ENCODE measurements around the gene DCUN1D3. TPM values are rescaled to one million over a fixed set of nuclear protein-coding genes. Genes with fewer than 3 reads are reported as not detected.

The DCUN1D3 gene
- total and polyA plus RNA-seq, 7 donors, result 3.0 to 21.6 (median 10.8) TPM

DNA sequence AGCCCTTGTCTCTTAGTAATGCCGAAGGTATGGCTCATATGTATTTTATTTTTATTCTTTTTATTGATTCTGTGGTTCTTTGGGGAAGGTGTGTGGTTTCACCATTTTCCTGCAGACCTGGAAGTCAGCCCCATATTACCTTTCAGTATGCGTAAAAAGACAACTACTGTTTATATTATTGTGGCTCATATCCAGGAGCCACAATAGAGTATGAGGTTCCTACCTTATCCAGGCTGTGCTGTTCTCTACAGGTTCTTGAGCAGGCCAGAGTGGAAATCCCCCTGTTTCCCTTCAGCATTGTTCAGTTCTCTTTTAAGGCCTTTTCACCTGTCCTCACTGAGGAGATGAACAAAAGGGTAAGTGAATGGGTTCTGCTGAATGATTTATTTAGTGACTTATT, 60.7 kb downstream of the DCUN1D3 start:
- Histone ChIP-seq H3K4me1 (no peaks in the 10 kb centered on the region), H3K9me3 (peaks cover 0 to 2% (median 0%) of the 10 kb centered on the region in 4 donors), H3K4me3 (no peak overlapping the region), H3K36me3 (no peaks in the 10 kb centered on the region), H3K27me3 (no peaks in the 10 kb centered on the region), H3K27ac (no peak overlapping the region)
- TF ChIP-seq, protein P1, sequence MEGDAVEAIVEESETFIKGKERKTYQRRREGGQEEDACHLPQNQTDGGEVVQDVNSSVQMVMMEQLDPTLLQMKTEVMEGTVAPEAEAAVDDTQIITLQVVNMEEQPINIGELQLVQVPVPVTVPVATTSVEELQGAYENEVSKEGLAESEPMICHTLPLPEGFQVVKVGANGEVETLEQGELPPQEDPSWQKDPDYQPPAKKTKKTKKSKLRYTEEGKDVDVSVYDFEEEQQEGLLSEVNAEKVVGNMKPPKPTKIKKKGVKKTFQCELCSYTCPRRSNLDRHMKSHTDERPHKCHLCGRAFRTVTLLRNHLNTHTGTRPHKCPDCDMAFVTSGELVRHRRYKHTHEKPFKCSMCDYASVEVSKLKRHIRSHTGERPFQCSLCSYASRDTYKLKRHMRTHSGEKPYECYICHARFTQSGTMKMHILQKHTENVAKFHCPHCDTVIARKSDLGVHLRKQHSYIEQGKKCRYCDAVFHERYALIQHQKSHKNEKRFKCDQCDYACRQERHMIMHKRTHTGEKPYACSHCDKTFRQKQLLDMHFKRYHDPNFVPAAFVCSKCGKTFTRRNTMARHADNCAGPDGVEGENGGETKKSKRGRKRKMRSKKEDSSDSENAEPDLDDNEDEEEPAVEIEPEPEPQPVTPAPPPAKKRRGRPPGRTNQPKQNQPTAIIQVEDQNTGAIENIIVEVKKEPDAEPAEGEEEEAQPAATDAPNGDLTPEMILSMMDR (IDR thresholded peaks at IDR 0.05), result no peak
- TF ChIP-seq EP300 (IDR thresholded peaks at IDR 0.05) (no peak), POLR2AphosphoS5 (IDR thresholded peaks at IDR 0.05) (no peak), POLR2A (IDR thresholded peaks at IDR 0.05) (no peak)
- 78 to 90% methylated on average over 2 of the region's 2 CpGs for WGBS, 2 donors
- DNase-seq, result no peak
- intact Hi-C loops (cut with DNase I), result no loop called here

DNA sequence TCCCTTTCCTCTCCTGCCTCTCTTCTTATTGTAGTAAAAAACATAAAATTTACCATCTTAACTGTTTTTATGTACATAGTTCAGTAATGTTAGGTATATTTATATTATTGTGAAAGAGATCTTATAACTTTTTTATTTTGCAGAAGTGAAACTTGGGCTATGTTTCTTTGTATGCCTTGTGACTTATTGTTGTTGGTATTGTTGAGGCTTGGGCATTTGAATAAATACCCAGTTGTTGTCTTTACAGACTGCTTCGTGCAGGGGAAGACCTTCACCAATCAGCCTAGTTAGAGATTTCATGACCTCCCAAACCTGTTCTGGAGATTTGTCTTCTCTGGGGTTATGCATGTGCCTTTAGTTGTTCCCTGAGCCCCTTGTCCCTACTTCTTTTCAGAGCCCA, 61.9 kb downstream of the DCUN1D3 start:
- no peak for DNase-seq
- no peak overlapping the region for H3K4me3 ChIP-seq
- peaks cover 0 to 7% (median 0%) of the 10 kb centered on the region in 4 donors for H3K36me3 ChIP-seq
- H3K27me3 ChIP-seq, result no peaks in the 10 kb centered on the region
- TF ChIP-seq, protein P1 (IDR thresholded peaks at IDR 0.05), result no peak
- no peak for TF ChIP-seq EP300 (IDR thresholded peaks at IDR 0.05)
- no peak for TF ChIP-seq POLR2A (IDR thresholded peaks at IDR 0.05)
- TF ChIP-seq POLR2AphosphoS5 (IDR thresholded peaks at IDR 0.05), result no peak
- H3K4me1 ChIP-seq, result no peaks in the 10 kb centered on the region
- WGBS, 2 donors, result 87 to 91% methylated on average over 1 of the region's 1 CpG
- intact Hi-C loops (cut with DNase I), result no loop called here
- H3K9me3 ChIP-seq, result peaks cover 0 to 2% (median 0%) of the 10 kb centered on the region in 4 donors
- no peak overlapping the region for H3K27ac ChIP-seq

DNA sequence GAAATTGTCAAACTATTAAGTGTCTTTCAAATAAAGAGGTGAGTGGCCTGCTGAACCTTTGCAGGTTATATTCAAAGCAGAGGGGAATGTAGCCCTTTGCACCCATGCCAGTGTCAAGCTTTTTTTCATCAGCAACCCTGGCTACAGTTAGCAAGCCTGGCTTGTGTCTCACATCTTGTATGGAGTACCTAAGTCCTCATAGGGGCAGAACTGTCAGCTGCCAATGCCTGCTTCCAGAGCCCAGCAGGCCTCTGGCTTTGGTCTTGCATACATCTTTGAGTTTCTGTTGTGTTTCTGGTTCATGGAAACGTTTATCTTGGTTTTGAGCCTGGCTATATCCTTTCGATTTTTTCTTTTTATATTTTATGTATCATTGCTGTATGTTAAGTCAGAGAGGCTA, 67.1 kb downstream of the DCUN1D3 start:
- no peak for DNase-seq
- H3K27ac ChIP-seq, result no peak overlapping the region
- no peak overlapping the region for H3K4me3 ChIP-seq
- peaks cover 0 to 7% (median 0%) of the 10 kb centered on the region in 4 donors for H3K36me3 ChIP-seq
- TF ChIP-seq, protein P1 (IDR thresholded peaks at IDR 0.05), result no peak
- TF ChIP-seq POLR2AphosphoS5 (IDR thresholded peaks at IDR 0.05), result no peak
- no peak for TF ChIP-seq EP300 (IDR thresholded peaks at IDR 0.05)
- no peak for TF ChIP-seq POLR2A (IDR thresholded peaks at IDR 0.05)
- intact Hi-C loops (cut with DNase I), result no loop called here
- 79 to 81% methylated on average over 2 of the region's 2 CpGs for WGBS, 2 donors
- no peaks in the 10 kb centered on the region for H3K4me1 ChIP-seq
- H3K27me3 ChIP-seq, result no peaks in the 10 kb centered on the region
- peaks cover 0 to 2% (median 0%) of the 10 kb centered on the region in 4 donors for H3K9me3 ChIP-seq

DNA sequence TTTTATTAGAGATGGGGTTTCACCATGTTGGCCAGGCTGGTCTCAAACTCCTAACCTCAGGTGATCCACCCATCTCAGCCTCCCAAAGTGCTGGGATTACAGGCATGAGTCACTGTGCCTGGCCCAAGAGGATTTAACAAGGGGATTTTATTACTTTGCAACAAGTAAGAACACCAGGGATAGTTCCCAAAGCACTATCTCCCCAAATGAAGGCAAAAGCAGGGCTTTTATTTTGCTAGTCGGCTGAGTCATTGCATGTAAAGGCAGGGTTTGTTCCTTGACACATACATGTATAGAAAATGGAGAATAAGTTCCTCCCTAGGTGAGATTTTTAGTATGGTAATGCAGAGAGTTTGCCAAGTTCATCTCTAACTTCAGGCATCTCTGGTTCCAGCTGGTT, 69.8 kb downstream of the DCUN1D3 start:
- H3K36me3 ChIP-seq, result peaks cover 0 to 15% (median 0%) of the 10 kb centered on the region in 4 donors
- no peaks in the 10 kb centered on the region for H3K4me1 ChIP-seq
- H3K27me3 ChIP-seq, result no peaks in the 10 kb centered on the region
- no peak for DNase-seq
- H3K4me3 ChIP-seq, result no peak overlapping the region
- no peaks in the 10 kb centered on the region for H3K9me3 ChIP-seq
- TF ChIP-seq POLR2AphosphoS5 (IDR thresholded peaks at IDR 0.05) (no peak), POLR2A (IDR thresholded peaks at IDR 0.05) (no peak), EP300 (IDR thresholded peaks at IDR 0.05) (no peak)
- TF ChIP-seq, protein P1 (IDR thresholded peaks at IDR 0.05), result no peak
- WGBS, 2 donors, result 91 to 92% methylated on average over 1 of the region's 1 CpG
- no peak overlapping the region for H3K27ac ChIP-seq
- intact Hi-C loops (cut with DNase I), result no loop called here

DNA sequence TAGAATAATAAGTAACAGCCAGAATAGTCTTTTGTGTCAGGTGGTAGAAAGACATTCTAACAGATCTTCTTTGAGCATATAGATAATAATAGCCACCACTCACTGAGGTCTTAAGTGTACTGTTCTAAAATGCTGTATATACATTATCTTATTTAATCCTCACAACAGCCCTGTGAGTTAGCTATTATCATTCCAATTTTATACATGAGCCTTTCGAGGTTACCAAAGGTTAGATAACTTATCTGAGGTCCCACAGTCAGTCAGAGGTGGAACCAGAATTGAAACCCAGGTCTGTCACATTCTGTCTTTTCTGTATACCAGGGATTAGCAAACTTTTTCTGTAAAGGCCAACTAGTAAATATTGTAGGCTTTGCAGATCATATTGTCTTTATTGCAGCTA, 70.6 kb downstream of the DCUN1D3 start:
- Histone ChIP-seq H3K27ac (no peak overlapping the region), H3K4me1 (no peaks in the 10 kb centered on the region), H3K9me3 (no peaks in the 10 kb centered on the region), H3K27me3 (no peaks in the 10 kb centered on the region), H3K4me3 (no peak overlapping the region), H3K36me3 (peaks cover 0 to 15% (median 0%) of the 10 kb centered on the region in 4 donors)
- 94 to 95% methylated on average over 1 of the region's 1 CpG for WGBS, 2 donors
- TF ChIP-seq EP300 (IDR thresholded peaks at IDR 0.05), result no peak
- TF ChIP-seq POLR2A (IDR thresholded peaks at IDR 0.05), result no peak
- TF ChIP-seq, protein P1 (IDR thresholded peaks at IDR 0.05), result no peak
- no peak for TF ChIP-seq POLR2AphosphoS5 (IDR thresholded peaks at IDR 0.05)
- intact Hi-C loops (cut with DNase I), result no loop called here
- DNase-seq, result no peak
